Activated naive CD4-positive, alpha-beta T cell treated with anti-CD3 and anti-CD28 coated beads, Interleukin-2, amount 50 U/mL, for 72 hours (primary cell): ENCODE data around the gene GAS2. TPM values are rescaled to one million over a fixed set of nuclear protein-coding genes. Genes with fewer than 3 reads are reported as not detected.

Source experiments
- ATAC-seq, 2 donors: fragments of 150-1000 bp; cut with Tn5 transposase; 2 replicates each; pipeline ENCODE4 v1.10.0; 2021; ENCODE audit warnings: mild to moderate bottlenecking in 2 of 2, moderate library complexity in 2 of 2
- DNase-seq, 2 donors: peaks; one replicate each; pipeline ENCODE4 v3.0.0; 2021 to 2022; ENCODE audit warnings: low spot score in 2 of 2
- H3K27ac Mint-ChIP-seq, 2 donors: one replicate each; pipeline ENCODE4 v1.8.0; 2022; ENCODE audit warnings: mild to moderate bottlenecking in 2 of 2, mixed read lengths in 2 of 2
- H3K36me3 Mint-ChIP-seq, 2 donors: one replicate each; pipeline ENCODE4 v1.8.0; 2022; ENCODE audit warnings: mixed read lengths in 2 of 2
- H3K9me3 Mint-ChIP-seq, 2 donors: one replicate each; pipeline ENCODE4 v1.8.0; 2022; ENCODE audit warnings: mixed read lengths in 2 of 2
- total RNA-seq, 2 donors: library from RNA; stranded (reverse); gene quantifications; one replicate each; pipeline ENCODE4 v1.2.3, GENCODE V29; 2022

The GAS2 gene
- total RNA-seq, 2 donors from 2014 or later, result 2.0 to 3.2 TPM

GRCh38 chr11:22703040-22703439, 36.6 kb downstream of the GAS2 start:
- H3K27ac Mint-ChIP-seq, result peak overlapping the region; percentile 83 to 91
- DNase-seq, result peak in 1 of 2 donors; percentile 7
- ATAC-seq, result peak; percentile 93 to 99
- H3K9me3 Mint-ChIP-seq, result peaks cover 0 to 16% of the 10 kb centered on the region in 2 donors
- peaks cover 0 to 5% of the 10 kb centered on the region in 2 donors for H3K36me3 Mint-ChIP-seq

- Mint-ChIP-seq H3K9me3 (peaks cover 0 to 16% of the 10 kb centered on the region in 2 donors), H3K36me3 (peaks cover 0 to 5% of the 10 kb centered on the region in 2 donors), H3K27ac (peak overlapping the region; percentile 83 to 91)
- ATAC-seq (no peak), DNase-seq (no peak)
These were observed 37.2 kb downstream of the GAS2 start for GRCh38 chr11:22703591-22703990.

- Mint-ChIP-seq H3K27ac (no peak overlapping the region), H3K9me3 (peaks cover 4 to 16% of the 10 kb centered on the region in 2 donors), H3K36me3 (peaks cover 0 to 11% of the 10 kb centered on the region in 2 donors)
- ATAC-seq, result no peak
- no peak for DNase-seq
These were observed 40.9 kb downstream of the GAS2 start for GRCh38 chr11:22707119-22707899.

GRCh38 chr11:22711071-22711770, 44.8 kb downstream of the GAS2 start:
- Mint-ChIP-seq H3K27ac (no peak overlapping the region), H3K9me3 (peaks cover 8 to 14% of the 10 kb centered on the region in 2 donors), H3K36me3 (peaks cover 0 to 17% of the 10 kb centered on the region in 2 donors)
- no peak for DNase-seq
- ATAC-seq, result no peak

GRCh38 chr11:22711880-22712279, 45.5 kb downstream of the GAS2 start:
- peak in 1 of 2 donors; percentile 30 for DNase-seq
- peaks cover 0 to 16% of the 10 kb centered on the region in 2 donors for H3K36me3 Mint-ChIP-seq
- H3K27ac Mint-ChIP-seq, result peak overlapping the region in 1 of 2 donors; percentile 61
- peak in 1 of 2 donors; percentile 86 for ATAC-seq
- H3K9me3 Mint-ChIP-seq, result peaks cover 8 to 13% of the 10 kb centered on the region in 2 donors

- H3K9me3 Mint-ChIP-seq, result peaks cover 4 to 12% of the 10 kb centered on the region in 2 donors
- no peak overlapping the region for H3K27ac Mint-ChIP-seq
- DNase-seq (no peak), ATAC-seq (no peak)
- peaks cover 0 to 12% of the 10 kb centered on the region in 2 donors for H3K36me3 Mint-ChIP-seq
These were observed 46.9 kb downstream of the GAS2 start for GRCh38 chr11:22713336-22713735.

- Mint-ChIP-seq H3K27ac (no peak overlapping the region), H3K9me3 (peaks cover 4 to 12% of the 10 kb centered on the region in 2 donors), H3K36me3 (peaks cover 0 to 12% of the 10 kb centered on the region in 2 donors)
- no peak for DNase-seq
- ATAC-seq, result no peak
These were observed 49.6 kb downstream of the GAS2 start for GRCh38 chr11:22715971-22716370.

GRCh38 chr11:22720457-22720856, 54.0 kb downstream of the GAS2 start:
- H3K27ac Mint-ChIP-seq, result no peak overlapping the region
- ATAC-seq, result no peak
- no peaks in the 10 kb centered on the region for H3K36me3 Mint-ChIP-seq
- no peak for DNase-seq
- peaks cover 0 to 4% of the 10 kb centered on the region in 2 donors for H3K9me3 Mint-ChIP-seq

- Mint-ChIP-seq H3K9me3 (no peaks in the 10 kb centered on the region), H3K27ac (no peak overlapping the region), H3K36me3 (no peaks in the 10 kb centered on the region)
- no peak for ATAC-seq
- DNase-seq, result no peak
These were observed 56.9 kb downstream of the GAS2 start for GRCh38 chr11:22723274-22723673.

GRCh38 chr11:22725079-22725478, 58.7 kb downstream of the GAS2 start:
- H3K9me3 Mint-ChIP-seq, result no peaks in the 10 kb centered on the region
- DNase-seq (no peak), ATAC-seq (no peak)
- H3K27ac Mint-ChIP-seq, result no peak overlapping the region
- no peaks in the 10 kb centered on the region for H3K36me3 Mint-ChIP-seq

GRCh38 chr11:22728600-22729389, 62.4 kb downstream of the GAS2 start:
- no peaks in the 10 kb centered on the region for H3K36me3 Mint-ChIP-seq
- DNase-seq (no peak), ATAC-seq (no peak)
- H3K9me3 Mint-ChIP-seq, result no peaks in the 10 kb centered on the region
- H3K27ac Mint-ChIP-seq, result no peak overlapping the region

- Mint-ChIP-seq H3K36me3 (no peaks in the 10 kb centered on the region), H3K9me3 (no peaks in the 10 kb centered on the region), H3K27ac (no peak overlapping the region)
- DNase-seq (no peak), ATAC-seq (no peak)
These were observed 63.9 kb downstream of the GAS2 start for GRCh38 chr11:22730319-22730718.

- ATAC-seq (no peak), DNase-seq (no peak)
- no peaks in the 10 kb centered on the region for H3K9me3 Mint-ChIP-seq
- H3K27ac Mint-ChIP-seq, result no peak overlapping the region
- H3K36me3 Mint-ChIP-seq, result no peaks in the 10 kb centered on the region
These were observed 66.2 kb downstream of the GAS2 start for GRCh38 chr11:22732588-22732987.

- DNase-seq (no peak), ATAC-seq (no peak)
- Mint-ChIP-seq H3K36me3 (no peaks in the 10 kb centered on the region), H3K27ac (no peak overlapping the region), H3K9me3 (no peaks in the 10 kb centered on the region)
These were observed 67.3 kb downstream of the GAS2 start for GRCh38 chr11:22733475-22734248.

GRCh38 chr11:22734628-22735345, 68.4 kb downstream of the GAS2 start:
- Mint-ChIP-seq H3K27ac (no peak overlapping the region), H3K36me3 (no peaks in the 10 kb centered on the region), H3K9me3 (no peaks in the 10 kb centered on the region)
- ATAC-seq (peak in 1 of 2 donors; percentile 58), DNase-seq (no peak)
